Stomach smooth muscle (tissue), 2 donors: ENCODE measurements around the gene TSPAN19.

Source experiments
- H3K27ac ChIP-seq: one replicate; pipeline ENCODE4 v1.7.0; 2013; ENCODE audit warnings: mild to moderate bottlenecking, low read length, inconsistent platforms
- H3K27me3 ChIP-seq, 2 donors: one replicate each; pipeline ENCODE4 v1.7.0; 2013; ENCODE audit warnings: low read length in 2 of 2; ENCODE audit not compliant: insufficient read depth in 2 of 2, control insufficient read depth in 1 of 2
- H3K36me3 ChIP-seq, 2 donors: one replicate each; pipeline ENCODE4 v1.7.0; 2013; ENCODE audit warnings: low read length in 2 of 2; ENCODE audit not compliant: control insufficient read depth in 2 of 2, insufficient read depth in 2 of 2
- H3K4me1 ChIP-seq: one replicate; pipeline ENCODE4 v1.7.0; 2013; ENCODE audit warnings: low read length; ENCODE audit not compliant: control insufficient read depth, insufficient read depth
- H3K4me3 ChIP-seq, 2 donors: one replicate each; pipeline ENCODE4 v1.7.0; 2013; ENCODE audit warnings: low read length in 2 of 2
- H3K9ac ChIP-seq, 2 donors: one replicate each; pipeline ENCODE4 v1.7.0; 2013; ENCODE audit warnings: low read length in 2 of 2, mild to moderate bottlenecking in 1 of 2
- H3K9me3 ChIP-seq, 2 donors: one replicate each; pipeline ENCODE4 v1.7.0; 2013; ENCODE audit warnings: low read length in 2 of 2; ENCODE audit not compliant: control insufficient read depth in 2 of 2
- donor health status: healthy.
- donor health status: Pancreatic carcinoma.

The TSPAN19 gene

DNA sequence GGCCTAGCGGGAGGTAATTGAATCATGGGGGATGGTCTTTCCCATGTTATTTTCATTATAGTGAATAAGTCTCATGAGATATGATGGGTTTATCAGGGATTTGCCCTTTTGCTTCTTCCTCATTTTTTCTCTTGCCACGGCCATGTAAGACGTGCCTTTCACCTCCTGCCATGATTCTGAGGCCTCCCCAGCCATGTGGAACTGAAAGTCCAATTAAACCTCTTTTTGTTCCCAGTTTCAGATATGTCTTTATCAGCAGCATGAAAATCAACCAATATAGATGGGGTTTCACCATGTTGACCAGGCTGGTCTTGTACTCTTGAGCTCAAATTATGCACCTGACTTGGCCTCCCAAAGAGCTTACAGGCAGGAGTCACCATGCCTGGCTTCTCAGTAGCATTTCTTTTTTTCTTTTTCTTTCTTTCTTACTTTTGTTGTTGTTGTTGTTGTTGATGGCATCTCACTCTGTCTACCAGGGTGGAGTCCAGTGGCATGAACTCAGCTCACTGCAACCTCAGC, 33.2 kb downstream of the TSPAN19 start:
- no peak overlapping the region for H3K27ac ChIP-seq
- H3K4me3 ChIP-seq, result no peak overlapping the region
- H3K9ac ChIP-seq, result no peak overlapping the region
- no peaks in the 10 kb centered on the region for H3K36me3 ChIP-seq
- H3K4me1 ChIP-seq, result no peaks in the 10 kb centered on the region
- no peaks in the 10 kb centered on the region for H3K9me3 ChIP-seq
- H3K27me3 ChIP-seq, result no peaks in the 10 kb centered on the region

DNA sequence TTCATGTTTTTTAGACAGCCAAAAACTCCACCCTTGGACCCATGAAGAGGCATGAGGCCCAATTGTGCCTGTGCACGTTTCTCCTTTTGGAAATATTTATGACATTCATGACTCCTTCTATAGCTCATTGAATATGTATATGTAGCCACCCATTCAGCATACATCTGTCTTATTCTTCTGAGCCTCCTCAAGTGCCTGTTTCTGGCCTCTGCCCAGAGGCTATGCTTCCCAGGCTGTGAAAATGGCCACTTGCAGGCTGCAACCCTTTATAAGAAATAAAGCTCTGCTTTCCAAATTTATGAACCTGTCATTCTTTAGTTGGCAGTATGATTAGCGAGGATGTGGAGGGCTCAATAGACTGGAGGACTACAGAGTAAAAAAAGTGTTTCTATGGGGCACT, 35.3 kb downstream of the TSPAN19 start:
- Histone ChIP-seq H3K4me3 (no peak overlapping the region), H3K9ac (no peak overlapping the region), H3K27ac (no peak overlapping the region), H3K9me3 (no peaks in the 10 kb centered on the region), H3K27me3 (no peaks in the 10 kb centered on the region), H3K36me3 (no peaks in the 10 kb centered on the region), H3K4me1 (no peaks in the 10 kb centered on the region)

DNA sequence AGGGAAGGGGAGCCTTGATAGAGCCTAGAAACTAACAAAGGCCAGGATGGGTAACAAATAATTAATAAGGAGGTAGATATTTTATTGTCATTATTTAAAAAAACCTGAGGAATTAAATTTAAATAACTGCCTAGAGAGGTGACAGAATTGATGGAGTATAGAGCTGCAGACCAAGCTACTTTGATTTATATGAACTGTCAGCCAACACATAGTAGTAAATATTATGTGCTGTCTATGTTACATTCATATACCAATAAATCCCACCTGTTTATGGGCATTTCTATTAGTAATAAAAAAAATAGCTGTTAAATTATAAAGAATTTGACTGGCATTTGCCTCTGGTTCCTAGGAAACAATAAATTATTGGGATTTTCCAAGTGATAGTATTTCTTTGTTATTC, 37.7 kb downstream of the TSPAN19 start:
- H3K4me3 ChIP-seq, result no peak overlapping the region
- no peak overlapping the region for H3K9ac ChIP-seq
- H3K36me3 ChIP-seq, result no peaks in the 10 kb centered on the region
- no peaks in the 10 kb centered on the region for H3K9me3 ChIP-seq
- H3K4me1 ChIP-seq, result no peaks in the 10 kb centered on the region
- no peaks in the 10 kb centered on the region for H3K27me3 ChIP-seq
- H3K27ac ChIP-seq, result no peak overlapping the region

DNA sequence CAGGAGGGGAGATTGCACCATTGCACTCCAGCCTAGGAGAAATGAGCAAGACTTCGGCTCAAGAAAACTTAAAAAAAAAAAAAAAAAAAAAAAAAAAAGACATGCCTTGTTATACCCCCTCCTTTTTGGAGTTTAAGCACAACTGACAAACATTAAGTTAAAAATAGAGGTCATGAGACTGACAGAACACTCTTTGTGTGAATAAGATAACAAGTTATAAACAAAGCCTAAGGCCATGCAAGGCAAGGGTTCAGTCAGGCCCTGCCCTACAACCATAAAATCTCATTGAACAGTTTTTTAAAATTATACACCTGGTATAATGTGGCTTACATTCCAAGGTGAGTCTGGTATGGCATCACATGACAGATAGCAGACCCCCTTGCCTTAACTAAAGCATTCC, 39.3 kb downstream of the TSPAN19 start:
- H3K36me3 ChIP-seq, result no peaks in the 10 kb centered on the region
- H3K9me3 ChIP-seq, result no peaks in the 10 kb centered on the region
- H3K27me3 ChIP-seq, result no peaks in the 10 kb centered on the region
- no peak overlapping the region for H3K27ac ChIP-seq
- H3K4me3 ChIP-seq, result no peak overlapping the region
- no peak overlapping the region for H3K9ac ChIP-seq
- H3K4me1 ChIP-seq, result no peaks in the 10 kb centered on the region

DNA sequence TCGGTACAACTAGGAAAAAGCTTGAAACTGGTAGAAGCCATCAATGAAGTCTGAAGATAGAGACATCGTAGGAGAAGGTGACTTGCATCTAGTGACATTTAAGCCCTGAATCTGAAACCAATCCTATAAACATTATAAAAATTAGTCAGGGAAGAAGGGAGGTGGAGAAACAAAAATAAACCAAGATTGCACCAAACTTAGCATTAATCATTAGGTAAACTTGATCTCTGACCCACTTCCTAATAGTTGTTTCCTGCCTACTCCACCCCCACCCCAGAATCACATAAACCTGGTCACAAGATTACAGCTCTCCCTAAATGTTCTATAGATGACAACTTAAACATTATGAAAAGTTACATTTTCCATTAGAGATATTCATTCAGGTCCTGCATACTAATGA, 40.4 kb downstream of the TSPAN19 start:
- no peaks in the 10 kb centered on the region for H3K9me3 ChIP-seq
- H3K27ac ChIP-seq, result no peak overlapping the region
- H3K9ac ChIP-seq, result no peak overlapping the region
- H3K4me1 ChIP-seq, result no peaks in the 10 kb centered on the region
- H3K36me3 ChIP-seq, result no peaks in the 10 kb centered on the region
- H3K4me3 ChIP-seq, result no peak overlapping the region
- no peaks in the 10 kb centered on the region for H3K27me3 ChIP-seq

DNA sequence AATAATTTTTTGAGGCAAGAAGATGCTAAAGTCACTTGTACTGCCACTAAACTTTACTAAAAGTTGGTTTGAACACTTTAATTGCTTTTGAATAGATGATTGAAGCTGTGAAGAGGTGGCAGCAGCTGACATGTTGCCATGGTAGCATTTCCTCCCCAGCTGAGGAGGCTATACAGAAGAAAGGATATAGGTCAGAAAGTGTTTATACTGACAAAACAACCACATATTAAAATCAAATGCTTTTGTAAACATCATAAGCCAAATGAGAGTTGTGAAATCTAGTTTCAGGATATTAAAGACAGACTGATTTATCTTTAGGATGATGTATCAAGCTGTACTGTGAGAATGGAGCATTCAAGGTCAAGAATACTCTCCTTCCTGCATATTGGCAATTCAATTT, 41.7 kb downstream of the TSPAN19 start:
- Histone ChIP-seq H3K9ac (no peak overlapping the region), H3K4me3 (no peak overlapping the region), H3K27me3 (no peaks in the 10 kb centered on the region), H3K27ac (no peak overlapping the region), H3K9me3 (no peaks in the 10 kb centered on the region), H3K4me1 (no peaks in the 10 kb centered on the region), H3K36me3 (no peaks in the 10 kb centered on the region)

DNA sequence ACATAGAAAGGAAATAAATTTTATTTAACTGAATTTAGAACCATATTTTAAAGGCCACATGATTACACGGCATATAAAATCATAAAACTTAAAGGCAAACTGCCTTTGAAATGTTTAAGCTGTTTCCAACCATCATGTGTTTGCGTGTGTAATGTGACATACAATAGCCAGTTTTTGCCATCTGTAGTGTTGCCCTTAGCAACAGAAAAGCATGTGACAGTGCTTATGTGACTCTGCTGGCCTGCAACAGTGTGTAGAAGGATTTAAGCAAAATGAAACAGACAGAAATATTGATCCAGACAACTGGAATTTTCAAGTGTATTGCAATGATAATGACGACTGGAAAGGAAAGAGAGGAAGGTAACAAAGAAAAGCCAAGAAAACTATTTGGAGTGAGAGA, 49.5 kb downstream of the TSPAN19 start:
- Histone ChIP-seq H3K9me3 (no peaks in the 10 kb centered on the region), H3K9ac (no peak overlapping the region), H3K27ac (no peak overlapping the region), H3K27me3 (no peaks in the 10 kb centered on the region), H3K4me1 (no peaks in the 10 kb centered on the region), H3K36me3 (no peaks in the 10 kb centered on the region), H3K4me3 (no peak overlapping the region)

DNA sequence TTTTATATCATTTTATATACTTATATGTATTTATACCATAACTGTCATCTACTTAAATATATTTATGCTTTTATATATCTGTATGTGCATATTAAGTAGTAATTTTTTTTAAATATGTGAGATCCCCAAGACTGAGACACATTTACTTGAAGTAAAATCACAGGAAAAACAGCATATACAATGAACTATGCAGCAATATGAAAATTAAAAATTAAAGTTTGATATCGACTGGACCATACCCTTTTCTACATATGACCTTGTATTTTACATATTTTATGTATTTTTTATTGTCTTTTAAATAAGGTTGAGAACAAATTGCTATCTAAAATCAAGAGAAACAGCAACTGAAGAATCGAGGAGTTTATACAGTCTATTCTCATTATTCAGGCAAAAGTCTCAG, 50.0 kb downstream of the TSPAN19 start:
- Histone ChIP-seq H3K27ac (no peak overlapping the region), H3K4me3 (no peak overlapping the region), H3K36me3 (no peaks in the 10 kb centered on the region), H3K9me3 (no peaks in the 10 kb centered on the region), H3K9ac (no peak overlapping the region), H3K4me1 (no peaks in the 10 kb centered on the region), H3K27me3 (no peaks in the 10 kb centered on the region)

DNA sequence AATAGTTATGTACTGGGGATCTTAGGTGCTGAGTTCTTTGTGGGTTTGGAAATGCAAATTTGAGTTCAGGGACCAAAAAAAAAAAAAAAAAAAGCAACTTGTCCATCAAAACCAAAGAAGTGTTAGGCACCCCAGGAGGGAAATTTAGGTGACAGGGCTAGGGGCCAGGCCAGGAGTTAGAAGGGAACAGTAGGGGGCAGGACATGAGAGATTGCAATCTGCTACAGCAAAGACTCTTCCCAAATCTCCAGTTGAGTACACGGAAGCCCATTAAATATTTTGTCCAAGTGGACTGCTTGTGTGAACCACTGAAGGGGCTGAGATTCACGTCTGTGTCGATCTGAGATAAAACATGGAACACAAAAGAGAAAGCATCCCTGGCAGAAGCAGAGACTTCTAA, 52.8 kb downstream of the TSPAN19 start:
- no peak overlapping the region for H3K27ac ChIP-seq
- no peaks in the 10 kb centered on the region for H3K4me1 ChIP-seq
- H3K27me3 ChIP-seq, result no peaks in the 10 kb centered on the region
- no peak overlapping the region for H3K4me3 ChIP-seq
- no peaks in the 10 kb centered on the region for H3K36me3 ChIP-seq
- no peaks in the 10 kb centered on the region for H3K9me3 ChIP-seq
- no peak overlapping the region for H3K9ac ChIP-seq

DNA sequence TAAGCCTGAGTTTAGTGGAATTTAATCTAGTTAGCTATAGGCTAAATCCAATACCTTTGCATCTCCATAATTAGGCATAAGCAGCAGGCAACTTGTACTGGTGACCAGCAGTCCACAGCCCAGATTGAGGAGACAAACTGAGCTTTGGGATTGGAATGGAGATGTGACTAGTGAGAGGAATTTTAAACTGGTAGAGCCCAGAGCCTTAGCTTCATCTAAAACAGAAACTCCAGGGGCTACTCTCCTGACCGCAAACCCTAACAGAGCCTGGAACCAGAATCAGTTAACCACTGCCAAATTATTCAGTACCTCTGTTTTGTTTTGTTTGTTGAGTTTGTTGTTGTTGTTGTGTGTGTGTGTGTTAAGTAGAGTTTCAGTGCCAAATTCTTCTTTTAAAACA, 53.2 kb downstream of the TSPAN19 start:
- Histone ChIP-seq H3K9ac (no peak overlapping the region), H3K4me1 (no peaks in the 10 kb centered on the region), H3K9me3 (no peaks in the 10 kb centered on the region), H3K27me3 (no peaks in the 10 kb centered on the region), H3K36me3 (no peaks in the 10 kb centered on the region), H3K4me3 (no peak overlapping the region), H3K27ac (no peak overlapping the region)

DNA sequence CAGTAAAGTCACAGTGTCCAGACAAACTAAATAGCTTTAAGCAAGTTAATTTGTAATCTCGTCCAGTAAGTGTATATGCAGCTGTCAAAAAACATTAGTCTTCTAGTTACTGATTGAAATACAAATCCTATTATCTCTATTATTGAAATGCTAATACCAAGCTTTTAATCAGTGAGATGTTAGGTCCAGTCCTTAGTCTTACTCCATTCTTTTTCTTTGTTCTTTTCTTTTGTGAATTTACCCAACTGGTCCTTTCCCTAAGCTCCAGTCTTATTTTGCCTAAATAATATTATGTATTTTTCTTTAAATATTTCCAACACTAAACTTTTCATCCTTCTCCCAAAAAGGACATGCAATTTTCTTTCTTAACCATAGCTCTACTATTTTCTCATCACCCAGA, 57.2 kb downstream of the TSPAN19 start:
- no peaks in the 10 kb centered on the region for H3K36me3 ChIP-seq
- no peaks in the 10 kb centered on the region for H3K9me3 ChIP-seq
- H3K4me1 ChIP-seq, result no peaks in the 10 kb centered on the region
- H3K27me3 ChIP-seq, result no peaks in the 10 kb centered on the region
- no peak overlapping the region for H3K9ac ChIP-seq
- H3K4me3 ChIP-seq, result no peak overlapping the region
- H3K27ac ChIP-seq, result no peak overlapping the region
